GM15510 (cell line): ENCODE results near the gene ZNF431.

Experiments
- POLR2A ChIP-seq: IDR thresholded peaks from 3 replicates; pipeline ENCODE4 v1.6.1; 2011; ENCODE audit warnings: borderline replicate concordance; ENCODE audit not compliant: insufficient read length; ENCODE audit errors: extremely low read depth

Gene ZNF431

GRCh38 chr19:21202865-21203494, 61.1 kb downstream of the ZNF431 start:
- no peak for TF ChIP-seq POLR2A

- no peak for TF ChIP-seq POLR2A
Measured at GRCh38 chr19:21210037-21210621, 68.3 kb downstream of the ZNF431 start.

GRCh38 chr19:21221693-21222092, 79.9 kb downstream of the ZNF431 start:
- TF ChIP-seq POLR2A = no peak

- no peak for TF ChIP-seq POLR2A
Measured at GRCh38 chr19:21233691-21234090, 91.9 kb downstream of the ZNF431 start.

- no peak for TF ChIP-seq POLR2A
Measured at GRCh38 chr19:21238670-21239069, 96.8 kb downstream of the ZNF431 start.
